ENCODE data around the gene PTPN21.
"Not testable (repeated sequence)": the region's sequence is repeated elsewhere in the genome, so short reads cannot be mapped to it uniquely, and the experiment has no call there.

The PTPN21 gene

GRCh38 chr14:88535149-88535548, 19.7 kb downstream of the PTPN21 start:
- no peaks in the 10 kb centered on the region for H3K27me3 ChIP-seq (ENCODE audit: insufficient read depth, low read depth, severe bottlenecking)
- no peak overlapping the region for H3K4me3 ChIP-seq (ENCODE audit: low read depth, low read length)
- peaks cover 28% of the 10 kb centered on the region for H3K36me3 ChIP-seq
- TF ChIP-seq CTCF (IDR thresholded peaks at IDR 0.05; ENCODE audit: low read depth, low read length), result no peak; the same call in 1 of the 2 replicates
- DNase-seq, result no peak
- H3K9me3 ChIP-seq (ENCODE audit: severe bottlenecking), result no peaks in the 10 kb centered on the region
- H3K27ac ChIP-seq, result no peak overlapping the region

- Histone ChIP-seq H3K27me3 (ENCODE audit: insufficient read depth, low read depth, severe bottlenecking) (no peaks in the 10 kb centered on the region), H3K4me3 (ENCODE audit: low read depth, low read length) (no peak overlapping the region), H3K36me3 (peaks cover 15% of the 10 kb centered on the region), H3K9me3 (ENCODE audit: severe bottlenecking) (no peaks in the 10 kb centered on the region), H3K27ac (no peak overlapping the region)
- DNase-seq, result no peak
- no peak for TF ChIP-seq CTCF (IDR thresholded peaks at IDR 0.05; ENCODE audit: low read depth, low read length)
These were observed 21.7 kb downstream of the PTPN21 start for GRCh38 chr14:88533064-88533602.

- not testable (repeated sequence) for H3K36me3 ChIP-seq; H3K27me3 ChIP-seq (ENCODE audit: insufficient read depth, low read depth, severe bottlenecking); H3K4me3 ChIP-seq (ENCODE audit: low read depth, low read length); DNase-seq; H3K27ac ChIP-seq; H3K9me3 ChIP-seq (ENCODE audit: severe bottlenecking)
These were observed 24.9 kb downstream of the PTPN21 start for GRCh38 chr14:88529889-88530288.

GRCh38 chr14:88522393-88522792, 32.4 kb downstream of the PTPN21 start:
- no peak overlapping the region for H3K27ac ChIP-seq

GRCh38 chr14:88521818-88522217, 33.0 kb downstream of the PTPN21 start:
- Histone ChIP-seq H3K27me3 (ENCODE audit: insufficient read depth, low read depth, severe bottlenecking) (no peaks in the 10 kb centered on the region), H3K27ac (no peak overlapping the region), H3K36me3 (0 out of 2 replicates have a peak, but pooled peaks cover 2% of the 10 kb centered on the region), H3K9me3 (ENCODE audit: severe bottlenecking) (no peaks in the 10 kb centered on the region), H3K4me3 (ENCODE audit: low read depth, low read length) (no peak overlapping the region)
- TF ChIP-seq CTCF (IDR thresholded peaks at IDR 0.05; ENCODE audit: low read depth, low read length), result no peak
- no peak for DNase-seq

More at GRCh38 chr14:88522393-88522792, 32.4 kb downstream of the PTPN21 start:
- Histone ChIP-seq H3K4me3 (ENCODE audit: low read depth, low read length) (no peak overlapping the region), H3K9me3 (ENCODE audit: severe bottlenecking) (no peaks in the 10 kb centered on the region), H3K36me3 (0 out of 2 replicates have a peak, but pooled peaks cover 2% of the 10 kb centered on the region), H3K27me3 (ENCODE audit: insufficient read depth, low read depth, severe bottlenecking) (no peaks in the 10 kb centered on the region)
- DNase-seq, result no peak
- TF ChIP-seq CTCF (IDR thresholded peaks at IDR 0.05; ENCODE audit: low read depth, low read length), result no peak

- TF ChIP-seq CTCF (IDR thresholded peaks at IDR 0.05; ENCODE audit: low read depth, low read length), result no peak
- Histone ChIP-seq H3K9me3 (ENCODE audit: severe bottlenecking) (no peaks in the 10 kb centered on the region), H3K27me3 (ENCODE audit: insufficient read depth, low read depth, severe bottlenecking) (no peaks in the 10 kb centered on the region), H3K4me3 (ENCODE audit: low read depth, low read length) (no peak overlapping the region), H3K27ac (no peak overlapping the region), H3K36me3 (peaks cover 14% of the 10 kb centered on the region)
- no peak for DNase-seq
These were observed 34.9 kb downstream of the PTPN21 start for GRCh38 chr14:88519907-88520306.
